MM.1S (cell line): ENCODE data around the gene SLC38A10.

Experiments
- DNase-seq: peaks from one replicate; pipeline ENCODE4 v3.0.0-alpha.2; 2015
- H2AFZ ChIP-seq: fragments of 300-600 bp; sonication (generic); 2 replicates; pipeline ENCODE4 v1.6.0; 2016; ENCODE audit warnings: antibody characterized with exemption, low read length
- H3F3A ChIP-seq: fragments of 300-600 bp; sonication (generic); 2 replicates; pipeline ENCODE4 v1.6.1; 2016; ENCODE audit warnings: mild to moderate bottlenecking, antibody characterized with exemption, low read length, moderate library complexity, mixed read lengths; ENCODE audit not compliant: insufficient read depth
- H3K27ac ChIP-seq: fragments of 300-600 bp; sonication (generic); 2 replicates; pipeline ENCODE4 v1.5.1; 2016; ENCODE audit warnings: mild to moderate bottlenecking, low read length
- H3K27me3 ChIP-seq: fragments of 300-600 bp; sonication (generic); replicated peaks from 2 replicates; pipeline ENCODE4 v1.6.0; 2016; ENCODE audit warnings: low read length; ENCODE audit not compliant: insufficient read depth
- H3K36me3 ChIP-seq: fragments of 300-600 bp; sonication (generic); replicated peaks from 2 replicates; pipeline ENCODE4 v1.6.1; 2016; ENCODE audit warnings: mild to moderate bottlenecking, low read length, mixed read lengths; ENCODE audit not compliant: insufficient read depth
- H3K4me1 ChIP-seq: fragments of 300-600 bp; sonication (generic); 2 replicates; pipeline ENCODE4 v1.6.1; 2016; ENCODE audit warnings: low read length, mixed read lengths
- H3K4me2 ChIP-seq: fragments of 300-600 bp; sonication (generic); 2 replicates; pipeline ENCODE4 v1.6.0; 2016; ENCODE audit warnings: low read depth, low read length
- H3K4me3 ChIP-seq: fragments of 300-600 bp; sonication (generic); 2 replicates; pipeline ENCODE4 v1.5.1; 2016; ENCODE audit warnings: low read length, mixed read lengths
- H3K79me2 ChIP-seq: fragments of 300-600 bp; sonication (generic); 2 replicates; pipeline ENCODE4 v1.6.1; 2016; ENCODE audit warnings: mixed run types, low read length, mixed read lengths
- H3K9ac ChIP-seq: fragments of 300-600 bp; sonication (generic); 2 replicates; pipeline ENCODE4 v1.6.1; 2016; ENCODE audit warnings: low read length, mixed read lengths
- H3K9me2 ChIP-seq: fragments of 300-600 bp; sonication (generic); replicated peaks from 2 replicates; pipeline ENCODE4 v1.6.1; 2016; ENCODE audit warnings: mild to moderate bottlenecking, low read length, mixed read lengths; ENCODE audit not compliant: insufficient read depth
- H3K9me3 ChIP-seq: fragments of 300-600 bp; sonication (generic); replicated peaks from 2 replicates; pipeline ENCODE4 v1.6.1; 2016; ENCODE audit warnings: mild to moderate bottlenecking, low read length, mixed read lengths; ENCODE audit not compliant: insufficient read depth
- H4K20me1 ChIP-seq: fragments of 300-600 bp; sonication (generic); 2 replicates; pipeline ENCODE4 v1.6.1; 2016; ENCODE audit warnings: mild to moderate bottlenecking, low read length, moderate library complexity, mixed read lengths; ENCODE audit not compliant: insufficient read depth
- EZH2 ChIP-seq: fragments of 300-600 bp; sonication (generic); optimal IDR thresholded peaks from 2 replicates; pipeline ENCODE3; 2017; ENCODE audit warnings: low read depth, mild to moderate bottlenecking, antibody characterized with exemption, low read length, mixed read lengths
- EZH2phosphoT487 ChIP-seq: fragments of 300-600 bp; sonication (generic); IDR thresholded peaks from 2 replicates; pipeline ENCODE4 v1.6.1; 2018; ENCODE audit warnings: antibody characterized with exemption, low read length
- TF ChIP-seq, protein P1 (sequence below): fragments of 300-600 bp; sonication (generic); IDR thresholded peaks from 2 replicates; pipeline ENCODE4 v1.5.1; 2016; ENCODE audit warnings: antibody characterized with exemption, low read length, mixed read lengths

Gene SLC38A10

DNA sequence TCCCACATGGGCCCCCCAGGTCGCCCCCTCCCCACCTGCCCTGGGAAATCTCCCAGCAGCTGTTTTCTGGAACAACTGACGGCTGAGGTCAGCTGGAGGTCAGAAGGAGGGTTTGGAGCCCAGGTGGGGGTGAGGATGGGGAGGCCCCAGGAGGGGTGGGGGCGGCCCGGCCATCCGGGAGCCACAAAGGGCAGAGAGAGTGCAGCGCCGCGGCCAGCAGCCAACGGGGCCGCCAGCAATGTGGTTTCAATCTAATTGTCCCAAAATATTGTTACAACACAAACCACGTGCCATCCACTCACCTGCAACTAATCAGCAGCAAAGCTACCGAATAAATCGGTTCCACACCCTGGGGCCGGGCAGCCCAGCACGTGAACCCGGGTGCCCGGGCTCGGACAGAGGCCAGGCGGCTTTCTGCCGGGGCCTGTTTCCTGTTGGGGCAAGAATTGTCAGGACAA lies 28.3 kb upstream of the SLC38A10 start:
- TF ChIP-seq, protein P1, sequence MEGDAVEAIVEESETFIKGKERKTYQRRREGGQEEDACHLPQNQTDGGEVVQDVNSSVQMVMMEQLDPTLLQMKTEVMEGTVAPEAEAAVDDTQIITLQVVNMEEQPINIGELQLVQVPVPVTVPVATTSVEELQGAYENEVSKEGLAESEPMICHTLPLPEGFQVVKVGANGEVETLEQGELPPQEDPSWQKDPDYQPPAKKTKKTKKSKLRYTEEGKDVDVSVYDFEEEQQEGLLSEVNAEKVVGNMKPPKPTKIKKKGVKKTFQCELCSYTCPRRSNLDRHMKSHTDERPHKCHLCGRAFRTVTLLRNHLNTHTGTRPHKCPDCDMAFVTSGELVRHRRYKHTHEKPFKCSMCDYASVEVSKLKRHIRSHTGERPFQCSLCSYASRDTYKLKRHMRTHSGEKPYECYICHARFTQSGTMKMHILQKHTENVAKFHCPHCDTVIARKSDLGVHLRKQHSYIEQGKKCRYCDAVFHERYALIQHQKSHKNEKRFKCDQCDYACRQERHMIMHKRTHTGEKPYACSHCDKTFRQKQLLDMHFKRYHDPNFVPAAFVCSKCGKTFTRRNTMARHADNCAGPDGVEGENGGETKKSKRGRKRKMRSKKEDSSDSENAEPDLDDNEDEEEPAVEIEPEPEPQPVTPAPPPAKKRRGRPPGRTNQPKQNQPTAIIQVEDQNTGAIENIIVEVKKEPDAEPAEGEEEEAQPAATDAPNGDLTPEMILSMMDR = no peak
- TF ChIP-seq EZH2 (no peak), EZH2phosphoT487 (no peak)
- Histone ChIP-seq H3K4me3 (no peak overlapping the region), H3K4me2 (no peak overlapping the region), H3F3A (no peaks in the 10 kb centered on the region), H4K20me1 (no peaks in the 10 kb centered on the region), H3K9me3 (no peaks in the 10 kb centered on the region), H3K27ac (no peak overlapping the region), H3K4me1 (0 out of 2 replicates have a peak, but pooled peaks cover 4% of the 10 kb centered on the region), H3K9ac (no peak overlapping the region), H3K36me3 (no peaks in the 10 kb centered on the region), H3K79me2 (no peaks in the 10 kb centered on the region), H3K9me2 (no peaks in the 10 kb centered on the region), H3K27me3 (peaks cover 63% of the 10 kb centered on the region), H2AFZ (no peak overlapping the region)
- no peak for DNase-seq

- H2AFZ ChIP-seq = no peak overlapping the region
- H3F3A ChIP-seq = no peaks in the 10 kb centered on the region
- no peak for DNase-seq
- no peak for TF ChIP-seq EZH2
- H3K9me2 ChIP-seq = no peaks in the 10 kb centered on the region
- H3K9me3 ChIP-seq = no peaks in the 10 kb centered on the region
- H3K79me2 ChIP-seq = no peaks in the 10 kb centered on the region
- no peak overlapping the region for H3K27ac ChIP-seq
- H4K20me1 ChIP-seq = no peaks in the 10 kb centered on the region
- peaks cover 67% of the 10 kb centered on the region for H3K27me3 ChIP-seq
- H3K4me1 ChIP-seq = 0 out of 2 replicates have a peak, but pooled peaks cover 4% of the 10 kb centered on the region
- no peak overlapping the region for H3K4me2 ChIP-seq
- no peak overlapping the region for H3K9ac ChIP-seq
- H3K36me3 ChIP-seq = no peaks in the 10 kb centered on the region
- H3K4me3 ChIP-seq = no peak overlapping the region
These were observed 27.9 kb upstream of the SLC38A10 start for GRCh38 chr17:81323083-81323369.

- Histone ChIP-seq H3K36me3 (no peaks in the 10 kb centered on the region), H3K4me1 (0 out of 2 replicates have a peak, but pooled peaks cover 4% of the 10 kb centered on the region), H4K20me1 (no peaks in the 10 kb centered on the region), H3K79me2 (no peaks in the 10 kb centered on the region), H3K9ac (no peak overlapping the region), H2AFZ (no peak overlapping the region), H3K27me3 (peaks cover 72% of the 10 kb centered on the region), H3F3A (no peaks in the 10 kb centered on the region), H3K27ac (no peak overlapping the region), H3K4me3 (no peak overlapping the region), H3K9me3 (no peaks in the 10 kb centered on the region), H3K4me2 (no peak overlapping the region), H3K9me2 (no peaks in the 10 kb centered on the region)
- TF ChIP-seq, protein P1 = peak; percentile 40
- TF ChIP-seq EZH2 = no peak
- peak; percentile 41 for DNase-seq
These were observed 27.4 kb upstream of the SLC38A10 start for GRCh38 chr17:81322271-81323082.

GRCh38 chr17:81317961-81318605 lies 23.0 kb upstream of the SLC38A10 start:
- no peaks in the 10 kb centered on the region for H3K9me2 ChIP-seq
- no peaks in the 10 kb centered on the region for H4K20me1 ChIP-seq
- no peak overlapping the region for H2AFZ ChIP-seq
- TF ChIP-seq, protein P1 = no peak
- TF ChIP-seq EZH2 = no peak
- no peak for TF ChIP-seq EZH2phosphoT487
- no peak for DNase-seq
- no peak overlapping the region for H3K9ac ChIP-seq
- no peaks in the 10 kb centered on the region for H3K4me1 ChIP-seq
- peaks cover 92% of the 10 kb centered on the region for H3K27me3 ChIP-seq
- no peaks in the 10 kb centered on the region for H3K36me3 ChIP-seq
- no peaks in the 10 kb centered on the region for H3F3A ChIP-seq
- no peak overlapping the region for H3K27ac ChIP-seq
- H3K4me2 ChIP-seq = no peak overlapping the region
- H3K9me3 ChIP-seq = no peaks in the 10 kb centered on the region
- H3K79me2 ChIP-seq = no peaks in the 10 kb centered on the region
- no peak overlapping the region for H3K4me3 ChIP-seq
